Measurements from ENCODE around the gene BPNT1.

DNA sequence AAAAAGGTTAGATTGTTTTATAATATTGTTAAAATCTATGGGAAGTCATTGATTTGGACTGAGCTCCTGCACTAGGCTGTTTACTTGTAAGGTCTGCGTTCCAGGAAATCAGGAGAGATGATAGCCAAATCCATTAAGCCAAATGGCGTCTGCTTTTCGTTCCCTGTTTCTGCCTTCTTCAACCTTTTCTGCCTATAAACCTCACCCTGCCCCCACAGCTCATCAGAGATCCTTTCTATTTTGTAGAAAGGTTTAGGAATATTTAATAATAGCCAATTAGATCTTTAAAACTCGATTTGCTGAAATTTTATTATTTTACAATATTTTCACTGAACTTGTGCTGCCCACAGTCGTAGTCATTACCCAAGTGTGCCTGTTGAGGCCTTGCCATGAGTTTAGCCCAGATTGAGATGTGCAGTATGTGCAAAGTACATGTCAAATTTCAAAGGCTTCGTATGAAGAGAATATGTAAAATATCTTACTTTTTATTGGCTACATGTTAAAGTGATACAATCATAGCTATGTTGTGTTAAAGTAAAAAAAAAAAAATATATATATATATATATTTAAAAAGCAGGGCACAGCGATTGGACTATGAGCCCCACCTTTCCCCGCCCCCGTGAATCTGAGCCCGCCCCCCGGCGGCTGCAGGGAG is 3.9 kb upstream of the BPNT1 start:
- TF ChIP-seq, protein P1, sequence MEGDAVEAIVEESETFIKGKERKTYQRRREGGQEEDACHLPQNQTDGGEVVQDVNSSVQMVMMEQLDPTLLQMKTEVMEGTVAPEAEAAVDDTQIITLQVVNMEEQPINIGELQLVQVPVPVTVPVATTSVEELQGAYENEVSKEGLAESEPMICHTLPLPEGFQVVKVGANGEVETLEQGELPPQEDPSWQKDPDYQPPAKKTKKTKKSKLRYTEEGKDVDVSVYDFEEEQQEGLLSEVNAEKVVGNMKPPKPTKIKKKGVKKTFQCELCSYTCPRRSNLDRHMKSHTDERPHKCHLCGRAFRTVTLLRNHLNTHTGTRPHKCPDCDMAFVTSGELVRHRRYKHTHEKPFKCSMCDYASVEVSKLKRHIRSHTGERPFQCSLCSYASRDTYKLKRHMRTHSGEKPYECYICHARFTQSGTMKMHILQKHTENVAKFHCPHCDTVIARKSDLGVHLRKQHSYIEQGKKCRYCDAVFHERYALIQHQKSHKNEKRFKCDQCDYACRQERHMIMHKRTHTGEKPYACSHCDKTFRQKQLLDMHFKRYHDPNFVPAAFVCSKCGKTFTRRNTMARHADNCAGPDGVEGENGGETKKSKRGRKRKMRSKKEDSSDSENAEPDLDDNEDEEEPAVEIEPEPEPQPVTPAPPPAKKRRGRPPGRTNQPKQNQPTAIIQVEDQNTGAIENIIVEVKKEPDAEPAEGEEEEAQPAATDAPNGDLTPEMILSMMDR (IDR thresholded peaks at IDR 0.05; ENCODE audit: low read depth, low read length) = no peak
- TF ChIP-seq, protein P2, sequence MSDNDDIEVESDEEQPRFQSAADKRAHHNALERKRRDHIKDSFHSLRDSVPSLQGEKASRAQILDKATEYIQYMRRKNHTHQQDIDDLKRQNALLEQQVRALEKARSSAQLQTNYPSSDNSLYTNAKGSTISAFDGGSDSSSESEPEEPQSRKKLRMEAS (IDR thresholded peaks at IDR 0.05; ENCODE audit: low read depth, low read length) = no peak
- TF ChIP-seq POLR2A (IDR thresholded peaks at IDR 0.05; ENCODE audit: extremely low read depth, insufficient read length) (no peak), MYC (IDR thresholded peaks at IDR 0.05; ENCODE audit: low read depth, low read length) (no peak)

Measured in NB4 (cell line).